Measurements from ENCODE around the gene ERCC6L.

The ERCC6L gene, protein sequence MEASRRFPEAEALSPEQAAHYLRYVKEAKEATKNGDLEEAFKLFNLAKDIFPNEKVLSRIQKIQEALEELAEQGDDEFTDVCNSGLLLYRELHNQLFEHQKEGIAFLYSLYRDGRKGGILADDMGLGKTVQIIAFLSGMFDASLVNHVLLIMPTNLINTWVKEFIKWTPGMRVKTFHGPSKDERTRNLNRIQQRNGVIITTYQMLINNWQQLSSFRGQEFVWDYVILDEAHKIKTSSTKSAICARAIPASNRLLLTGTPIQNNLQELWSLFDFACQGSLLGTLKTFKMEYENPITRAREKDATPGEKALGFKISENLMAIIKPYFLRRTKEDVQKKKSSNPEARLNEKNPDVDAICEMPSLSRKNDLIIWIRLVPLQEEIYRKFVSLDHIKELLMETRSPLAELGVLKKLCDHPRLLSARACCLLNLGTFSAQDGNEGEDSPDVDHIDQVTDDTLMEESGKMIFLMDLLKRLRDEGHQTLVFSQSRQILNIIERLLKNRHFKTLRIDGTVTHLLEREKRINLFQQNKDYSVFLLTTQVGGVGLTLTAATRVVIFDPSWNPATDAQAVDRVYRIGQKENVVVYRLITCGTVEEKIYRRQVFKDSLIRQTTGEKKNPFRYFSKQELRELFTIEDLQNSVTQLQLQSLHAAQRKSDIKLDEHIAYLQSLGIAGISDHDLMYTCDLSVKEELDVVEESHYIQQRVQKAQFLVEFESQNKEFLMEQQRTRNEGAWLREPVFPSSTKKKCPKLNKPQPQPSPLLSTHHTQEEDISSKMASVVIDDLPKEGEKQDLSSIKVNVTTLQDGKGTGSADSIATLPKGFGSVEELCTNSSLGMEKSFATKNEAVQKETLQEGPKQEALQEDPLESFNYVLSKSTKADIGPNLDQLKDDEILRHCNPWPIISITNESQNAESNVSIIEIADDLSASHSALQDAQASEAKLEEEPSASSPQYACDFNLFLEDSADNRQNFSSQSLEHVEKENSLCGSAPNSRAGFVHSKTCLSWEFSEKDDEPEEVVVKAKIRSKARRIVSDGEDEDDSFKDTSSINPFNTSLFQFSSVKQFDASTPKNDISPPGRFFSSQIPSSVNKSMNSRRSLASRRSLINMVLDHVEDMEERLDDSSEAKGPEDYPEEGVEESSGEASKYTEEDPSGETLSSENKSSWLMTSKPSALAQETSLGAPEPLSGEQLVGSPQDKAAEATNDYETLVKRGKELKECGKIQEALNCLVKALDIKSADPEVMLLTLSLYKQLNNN

DNA sequence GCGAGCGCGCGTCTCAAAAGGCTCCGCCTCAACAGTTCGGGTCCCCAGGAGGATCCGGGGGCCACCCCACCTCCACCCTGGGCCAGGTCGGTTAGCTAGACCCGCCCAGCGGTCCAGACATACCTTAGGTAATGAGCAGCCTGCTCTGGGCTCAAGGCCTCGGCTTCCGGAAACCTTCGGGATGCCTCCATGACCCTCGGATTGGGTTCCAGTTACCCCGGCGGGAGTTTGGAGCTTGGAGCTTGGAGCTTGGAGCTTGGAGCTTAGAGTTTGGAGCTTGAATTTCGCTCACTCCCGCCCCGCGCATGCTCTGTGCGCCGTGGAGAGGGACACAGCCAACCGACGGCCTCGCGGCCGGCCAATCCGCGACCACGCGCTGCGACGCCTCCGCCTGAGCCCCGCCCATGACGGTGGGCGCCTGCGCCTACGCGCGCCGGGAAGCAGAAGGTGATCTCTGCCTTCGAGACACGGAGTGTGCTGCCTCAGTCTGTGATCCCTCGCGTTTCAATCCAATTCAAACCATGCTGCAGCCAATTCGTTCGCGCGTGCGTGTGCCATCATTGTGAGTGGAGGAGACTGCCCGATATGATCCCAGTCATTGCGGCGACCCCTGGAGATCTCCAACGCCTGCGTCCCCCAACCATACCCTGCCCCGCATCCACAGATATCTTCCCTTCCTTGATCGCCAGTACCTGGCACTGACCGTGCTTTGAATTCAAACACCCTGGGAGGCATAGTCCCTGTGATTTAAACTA, at the start of gene ERCC6L:
Gene ERCC6L (minus strand): TSS at position 307 of the 755 bp plus-strand sequence. CDS start 116 bp downstream, at position 191.
- peak; percentile 82 for DNase-seq

DNA sequence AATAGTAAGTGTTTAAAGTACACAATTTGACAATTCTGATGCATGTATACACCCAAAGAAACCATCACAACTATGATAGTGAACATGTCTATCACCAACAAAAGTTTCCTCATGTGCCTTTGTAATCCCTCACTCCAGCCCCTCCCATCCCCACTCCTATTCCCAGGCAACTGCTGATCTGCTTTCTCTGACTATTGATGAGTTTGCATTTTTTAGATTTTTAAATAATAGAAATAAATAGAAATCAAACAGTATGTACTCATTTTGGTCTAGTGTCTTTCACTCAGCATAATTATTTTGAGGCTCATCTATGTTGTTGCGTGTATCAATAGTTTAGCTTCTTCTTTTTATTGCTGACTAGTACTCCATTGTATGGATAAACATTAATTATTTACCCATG, 43.5 kb upstream of the ERCC6L start:
- no peak for DNase-seq

DNA sequence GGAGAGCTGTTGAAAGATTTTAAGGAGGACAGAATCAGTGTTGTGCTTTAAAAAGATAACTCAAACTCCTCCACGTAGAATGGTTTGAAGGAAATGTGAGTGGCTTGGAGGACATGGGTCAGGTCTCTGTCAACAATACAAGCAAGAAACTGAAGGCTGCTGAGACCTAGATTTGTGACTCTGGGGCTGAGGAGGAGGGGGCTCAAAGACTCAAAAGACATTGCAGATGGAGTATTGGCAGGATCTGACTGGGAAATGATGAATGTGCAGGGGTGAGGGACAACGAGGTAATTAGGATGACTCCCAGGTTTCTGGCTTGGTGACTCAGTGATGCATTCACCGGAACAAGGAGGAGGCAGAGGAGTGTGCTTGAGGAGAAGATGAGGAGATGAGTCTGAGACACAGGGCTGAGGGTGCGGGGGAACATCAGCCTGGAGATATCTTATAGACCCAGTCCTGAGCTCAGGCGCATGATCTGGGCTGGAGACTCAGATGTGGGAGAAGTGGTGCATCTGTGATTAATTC, 41.6 kb upstream of the ERCC6L start:
- DNase-seq, result no peak

DNA sequence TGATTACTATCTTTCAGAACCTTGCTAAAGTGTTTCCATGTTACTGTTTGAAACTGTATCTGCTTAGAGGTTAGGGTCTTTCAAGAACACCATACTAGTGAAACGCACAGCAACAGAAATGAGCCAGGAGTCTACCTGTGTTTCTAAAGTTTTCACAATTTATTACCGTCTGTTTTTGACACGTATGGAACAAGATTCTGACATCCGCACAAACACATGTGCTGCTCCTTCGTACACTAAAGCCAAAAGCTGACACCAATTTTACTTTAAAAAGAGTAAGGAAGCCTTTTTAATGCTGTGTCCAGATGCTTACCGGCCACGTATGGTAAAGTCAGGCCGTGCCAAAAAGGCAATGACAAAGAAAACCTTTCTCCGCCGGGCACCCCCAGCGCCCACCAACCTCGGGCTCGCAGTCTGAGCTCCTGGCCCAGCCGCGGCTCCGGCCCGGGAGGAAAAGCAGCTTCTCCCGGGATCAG, 37.7 kb upstream of the ERCC6L start:
- no peak for DNase-seq

DNA sequence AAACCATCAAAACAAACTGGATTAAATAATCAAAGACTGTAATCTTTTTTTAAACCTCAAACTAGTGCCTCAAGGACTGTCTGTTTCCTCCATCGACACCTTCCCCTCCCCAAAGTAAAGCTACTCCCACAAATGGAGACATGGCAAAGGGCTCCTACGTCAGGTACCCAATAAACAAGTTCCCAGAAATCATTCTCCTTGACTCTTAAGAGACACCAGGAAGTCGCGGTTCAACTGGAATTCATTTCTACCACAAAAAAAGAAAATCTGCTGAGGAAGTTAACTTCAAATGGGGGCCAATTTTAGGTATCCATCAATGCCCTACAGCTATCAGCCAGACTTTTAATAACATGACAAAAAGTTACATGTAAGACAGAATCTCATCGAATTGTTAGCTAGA, 35.7 kb upstream of the ERCC6L start:
- DNase-seq, result no peak

DNA sequence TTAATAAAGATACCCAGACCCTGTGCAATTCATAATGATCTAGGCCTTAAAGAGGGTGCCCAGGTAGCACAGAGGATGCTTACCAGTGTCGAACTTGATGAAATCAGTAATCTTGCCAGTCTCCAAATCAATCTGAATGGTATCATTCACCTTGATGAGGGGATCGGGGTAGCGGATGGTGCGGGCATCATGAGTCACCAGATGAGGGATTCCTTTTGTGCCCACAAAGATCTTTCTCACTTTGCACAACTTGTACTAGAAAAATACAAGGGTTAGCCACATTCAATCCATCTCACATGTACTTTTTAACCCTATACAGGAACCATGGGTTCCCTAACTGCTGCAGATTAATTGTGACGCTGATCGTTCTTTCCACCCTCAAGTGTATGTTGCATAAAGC, 34.9 kb upstream of the ERCC6L start:
- no peak for DNase-seq

DNA sequence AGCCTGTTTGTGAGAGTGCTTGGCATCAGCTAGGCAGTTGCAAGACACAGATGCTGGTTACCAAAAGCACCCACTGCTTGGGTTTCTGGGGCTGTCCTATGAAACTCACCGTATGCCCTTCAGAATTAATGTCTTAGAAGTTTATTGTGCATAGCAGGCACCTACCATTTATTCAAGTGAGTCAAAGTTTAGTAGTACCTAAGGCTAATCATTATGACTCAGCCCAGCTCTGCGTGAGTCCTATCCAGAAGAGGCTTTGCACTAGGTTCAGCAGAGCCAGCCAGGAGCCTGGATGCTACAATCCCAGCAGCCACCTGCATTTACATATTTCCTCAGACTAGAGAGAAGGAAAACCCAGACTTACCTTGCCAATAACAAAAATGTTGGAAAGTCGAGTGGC, 34.0 kb upstream of the ERCC6L start:
- no peak for DNase-seq

DNA sequence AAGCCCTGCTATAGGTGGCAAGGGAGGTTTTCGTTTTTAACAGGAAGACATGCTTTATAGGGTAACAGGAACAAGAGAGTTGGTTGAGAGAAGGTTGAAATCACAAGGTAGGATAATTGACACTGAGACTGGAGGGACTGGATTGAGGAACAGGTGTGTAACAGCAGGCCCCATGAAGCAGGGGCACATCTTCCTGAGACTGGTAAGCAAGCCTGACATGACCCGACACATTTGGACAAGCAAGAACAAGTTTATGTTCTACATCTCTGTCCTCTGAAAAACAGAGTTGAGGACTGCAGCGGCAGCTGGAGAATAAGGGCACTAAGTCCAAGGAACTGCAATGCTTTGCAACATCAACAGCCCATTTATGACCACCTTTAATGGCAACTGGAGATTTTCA, 33.0 kb upstream of the ERCC6L start:
- no peak for DNase-seq

DNA sequence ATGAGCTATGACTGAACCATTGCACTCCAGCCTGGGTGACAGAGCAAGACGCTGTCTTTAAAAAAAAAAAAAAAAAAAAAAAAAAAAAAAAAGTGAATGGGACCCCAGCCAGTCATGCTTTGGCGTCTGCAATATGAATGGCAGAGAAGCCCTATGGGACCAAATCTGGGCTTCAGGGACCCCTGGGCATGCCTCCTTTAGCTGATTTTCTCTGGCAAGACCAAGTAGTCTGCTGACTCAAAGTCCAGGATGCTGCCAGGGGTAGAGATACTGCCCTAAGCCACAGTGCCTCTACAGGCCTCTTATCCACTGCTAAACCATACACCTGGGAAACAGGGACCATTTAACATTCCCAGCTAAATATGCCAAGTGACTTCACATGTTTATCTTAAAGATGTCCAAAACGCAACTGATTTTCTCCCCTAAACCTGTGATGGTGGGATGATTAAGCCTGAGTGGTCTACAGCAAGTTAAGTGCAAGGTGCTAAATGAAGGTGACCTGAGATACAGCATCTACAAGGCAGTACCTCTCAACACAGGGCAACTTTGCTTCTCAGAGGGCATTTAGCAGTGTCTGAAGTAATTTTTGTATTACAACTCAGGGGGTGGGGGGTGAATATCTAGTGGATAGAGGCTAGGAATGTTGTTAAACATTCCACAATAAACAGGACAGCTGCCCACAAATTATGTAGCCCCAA, 32.4 kb upstream of the ERCC6L start:
- DNase-seq, result no peak

DNA sequence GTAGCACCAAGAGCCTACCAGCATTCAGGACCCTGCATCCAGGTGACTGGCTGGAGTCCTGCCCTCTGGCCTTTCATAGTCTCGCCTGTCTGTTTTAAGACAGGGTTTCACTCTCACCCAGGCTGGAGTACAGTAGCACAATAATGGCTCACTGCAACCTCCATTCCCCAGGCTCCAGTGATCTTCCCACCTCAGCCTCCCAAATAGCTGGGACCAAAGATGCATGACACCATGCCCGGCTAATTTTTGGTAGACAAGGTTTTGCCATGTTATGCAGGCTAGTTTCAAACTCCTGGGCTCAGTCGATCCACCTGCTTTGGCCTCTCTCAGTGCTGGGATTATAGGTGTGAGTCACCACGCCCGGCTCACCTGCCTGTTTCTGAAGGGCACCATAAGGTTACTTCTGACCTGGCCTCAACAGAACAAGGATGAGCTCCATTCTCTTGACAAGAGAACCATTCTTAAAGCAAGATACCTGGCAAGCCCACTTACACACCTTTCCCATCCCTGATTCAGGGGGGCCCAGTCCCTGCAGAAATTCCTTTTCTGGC, 31.6 kb upstream of the ERCC6L start:
- DNase-seq, result no peak

DNA sequence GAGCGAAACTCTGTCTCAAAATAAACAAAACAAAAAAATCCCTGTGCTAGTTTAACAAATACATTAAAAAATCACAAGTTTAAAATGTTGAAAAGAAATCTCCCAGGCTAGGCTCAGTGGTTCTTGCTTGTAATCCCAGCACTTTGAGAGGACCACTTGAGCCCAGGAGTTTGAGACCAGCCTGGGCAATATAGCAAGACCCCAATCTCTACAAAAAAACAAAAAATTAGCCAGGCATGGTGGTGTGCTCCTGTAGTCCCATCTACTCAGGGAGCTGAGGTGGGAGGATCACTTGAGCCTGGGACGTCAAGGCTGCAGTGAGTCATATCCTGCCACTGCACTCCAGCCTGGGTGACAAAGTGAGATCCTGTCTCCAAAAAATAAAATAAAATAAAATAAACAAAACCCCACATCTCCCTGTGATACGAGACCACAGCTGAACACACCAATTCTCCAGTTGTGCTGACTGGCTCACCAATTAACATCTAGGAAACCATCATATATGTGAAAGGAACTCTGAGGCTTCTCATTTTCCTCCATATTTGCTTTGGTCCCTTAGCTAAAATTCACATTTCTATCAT, 30.9 kb upstream of the ERCC6L start:
- no peak for DNase-seq

DNA sequence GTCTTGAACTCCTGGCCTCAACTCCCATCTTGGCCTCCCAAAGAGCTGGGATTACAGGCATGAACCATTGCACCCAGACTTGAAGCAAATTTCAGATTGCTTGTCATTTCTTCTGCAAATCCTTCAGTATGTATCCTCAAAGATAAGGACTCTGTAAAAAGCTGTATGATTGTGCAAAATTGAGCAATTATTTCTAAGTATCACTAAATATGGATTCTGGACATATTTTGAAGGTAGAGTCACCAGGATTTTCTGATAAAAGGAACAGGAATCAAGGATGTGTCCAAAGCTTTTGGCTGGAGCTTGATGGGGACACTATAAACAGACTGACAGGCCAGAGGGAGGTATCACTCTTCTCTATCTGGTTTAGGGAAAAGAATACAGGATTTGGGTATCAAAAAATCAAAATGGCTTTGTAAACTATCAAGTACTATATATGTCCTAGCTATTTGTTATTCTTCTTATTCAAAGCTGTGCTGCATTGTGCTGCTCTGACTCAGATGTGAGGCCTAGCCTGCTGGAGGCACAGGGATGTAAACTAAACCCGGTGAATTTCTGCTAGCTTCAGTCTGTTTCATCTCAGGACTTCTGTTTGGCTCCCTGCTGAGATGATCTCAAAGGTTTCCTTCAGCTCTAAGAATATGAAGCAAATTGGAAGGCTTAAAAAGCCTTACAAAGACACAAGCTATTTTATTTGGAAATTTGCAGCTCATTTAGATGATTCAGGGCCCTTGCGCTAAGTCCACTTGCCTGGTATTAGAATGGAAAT, 30.0 kb upstream of the ERCC6L start:
- no peak for DNase-seq

DNA sequence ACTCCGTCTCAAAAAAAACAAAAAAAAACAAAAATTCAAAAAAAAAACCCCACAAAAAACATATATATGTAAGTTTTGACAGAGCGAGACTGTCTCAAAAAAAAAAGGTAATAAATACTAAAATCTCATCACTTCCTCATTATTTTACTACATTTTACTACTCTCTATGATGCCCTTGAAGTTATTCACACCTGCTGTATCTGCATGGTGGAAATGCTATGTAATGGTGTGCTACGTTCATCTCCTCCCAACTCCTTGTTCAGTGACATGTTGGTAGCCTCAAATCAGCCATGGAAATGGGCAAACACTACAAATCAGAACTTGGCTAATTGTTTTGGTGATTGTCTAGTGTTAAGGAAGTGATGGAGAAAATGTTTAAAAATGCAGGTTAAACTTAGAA, 26.4 kb upstream of the ERCC6L start:
- no peak for DNase-seq

DNA sequence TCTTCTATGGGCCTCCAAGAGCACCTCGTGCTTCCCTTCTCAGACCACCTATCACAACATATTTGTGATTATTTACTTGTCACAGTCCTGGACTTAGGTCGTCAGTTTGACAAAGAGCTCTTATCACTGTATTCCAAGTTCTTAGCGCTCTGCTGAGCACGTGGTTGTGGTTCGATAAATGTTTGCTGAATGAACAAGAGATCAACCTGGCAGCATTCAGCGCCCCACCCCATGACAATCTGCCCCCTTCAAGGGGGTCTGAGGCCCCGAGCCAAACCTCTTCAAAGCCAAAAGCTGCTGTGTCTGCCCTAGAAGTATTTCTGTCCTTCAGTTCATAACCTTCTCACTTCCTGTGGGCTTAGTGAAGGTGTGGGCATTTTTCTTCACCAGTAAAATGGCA, 23.2 kb upstream of the ERCC6L start:
- DNase-seq, result no peak

DNA sequence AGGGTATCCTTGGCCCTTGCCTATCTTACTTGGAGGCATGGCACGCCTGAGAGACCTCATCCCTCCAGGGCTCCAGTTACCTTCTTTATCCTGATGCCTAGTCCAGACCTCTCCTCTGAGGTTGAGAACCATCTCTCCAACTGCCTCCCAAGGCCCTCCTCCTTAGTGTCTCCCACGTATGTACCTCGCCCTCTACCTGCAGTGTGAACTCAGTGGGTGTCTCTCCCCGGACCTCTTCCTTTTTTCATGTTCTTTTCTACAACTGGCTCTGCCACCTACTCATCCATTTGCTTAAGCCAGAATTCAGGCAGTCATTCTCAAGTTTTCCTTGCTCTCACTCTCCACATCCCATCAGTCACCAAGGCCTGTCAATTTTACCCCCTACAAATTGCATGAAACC, 21.6 kb upstream of the ERCC6L start:
- DNase-seq, result no peak

DNA sequence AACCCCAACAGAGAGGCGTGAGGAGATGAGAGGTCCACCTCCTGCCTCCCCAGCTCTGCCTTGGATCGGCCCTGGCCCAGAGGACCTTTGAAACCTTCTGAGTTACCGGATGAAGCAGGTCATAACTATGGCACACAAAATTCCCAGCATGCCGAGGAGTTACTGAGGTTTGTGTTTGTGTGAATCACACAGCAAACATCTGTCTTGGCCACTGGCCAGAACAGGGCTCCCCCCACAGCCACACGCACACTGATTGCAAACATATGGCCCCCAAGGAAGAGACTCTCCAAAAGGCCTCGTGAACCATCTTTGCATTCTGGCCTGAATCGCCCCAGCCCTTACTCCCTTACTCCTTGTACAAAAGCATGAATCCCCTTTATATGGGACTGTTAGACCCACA, 19.3 kb upstream of the ERCC6L start:
- DNase-seq, result no peak

DNA sequence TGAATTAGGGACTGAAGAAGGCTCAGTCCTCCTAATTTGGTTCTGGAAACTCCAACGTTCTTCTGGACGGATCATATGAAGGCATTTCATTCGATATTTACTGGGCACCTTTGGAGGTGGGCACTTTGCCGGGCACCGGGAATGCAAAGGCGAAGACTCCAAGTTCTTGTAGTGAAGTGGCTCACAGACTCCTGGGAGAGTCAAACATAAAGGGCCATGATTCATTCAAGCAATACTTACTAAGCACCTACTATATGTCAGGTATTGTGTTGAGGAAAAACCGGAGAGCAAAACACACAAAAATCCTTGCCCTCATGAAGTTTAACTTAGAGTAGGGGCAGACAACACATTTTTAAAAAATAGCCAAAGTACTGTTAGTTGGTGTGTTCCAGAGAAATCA, 17.0 kb upstream of the ERCC6L start:
- no peak for DNase-seq

DNA sequence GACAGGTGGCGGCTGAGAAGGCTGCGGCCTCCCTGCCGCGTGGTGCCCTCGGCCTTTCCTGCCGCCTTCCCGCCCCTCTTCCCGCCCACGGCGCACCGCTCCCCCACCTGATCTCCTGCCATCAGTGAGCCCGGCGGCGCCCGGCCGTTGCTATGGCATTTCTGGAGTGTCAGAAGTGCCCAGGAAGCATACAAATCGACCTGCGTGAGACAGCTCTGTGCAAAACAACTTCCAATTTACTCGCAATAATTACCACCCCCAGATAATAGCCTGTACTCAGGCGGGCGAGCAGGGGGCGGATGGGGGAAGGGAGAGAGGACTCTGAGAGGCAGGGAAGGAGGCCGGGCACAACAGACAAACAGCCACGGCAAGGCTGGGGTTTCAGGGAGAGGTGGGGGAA, 16.6 kb upstream of the ERCC6L start:
- no peak for DNase-seq

DNA sequence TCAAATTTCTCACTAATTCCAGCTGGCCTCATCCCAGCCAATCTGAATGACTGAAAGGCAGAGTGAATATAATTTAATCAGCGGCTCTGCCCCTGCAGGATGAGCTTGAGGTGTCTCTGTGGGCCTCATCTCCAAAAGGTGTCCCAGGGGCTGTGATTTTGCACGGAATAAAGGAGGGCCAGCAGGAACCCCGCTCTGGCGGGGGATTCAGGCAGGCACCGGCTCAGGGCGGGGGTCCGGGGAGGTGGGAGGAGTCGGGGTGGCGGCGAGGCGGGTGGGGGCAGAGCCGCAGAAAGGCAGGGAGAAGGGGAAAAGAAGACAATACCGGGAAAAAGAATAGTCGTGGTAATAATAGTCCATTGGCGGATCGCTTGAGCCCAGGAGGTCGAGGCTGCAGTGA, 16.0 kb upstream of the ERCC6L start:
- no peak for DNase-seq

DNA sequence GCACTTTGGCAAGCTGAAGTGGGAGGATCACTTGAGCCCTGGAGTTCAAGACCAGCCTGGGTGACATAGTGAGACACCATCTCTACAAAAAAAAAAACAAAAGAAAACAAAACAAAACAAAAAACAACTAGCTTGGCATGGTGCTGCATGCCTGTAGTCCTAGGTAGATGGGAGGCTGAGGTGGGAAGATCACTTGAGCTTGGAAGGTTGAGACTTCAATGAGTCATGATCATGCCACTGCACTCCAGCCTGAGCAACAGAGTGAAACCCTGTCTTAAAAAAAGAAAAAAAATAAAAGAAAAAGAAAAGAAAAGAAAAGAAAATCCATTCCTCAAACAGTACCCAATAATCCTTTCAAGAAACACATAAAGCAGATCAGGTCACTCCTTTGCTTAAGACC, 14.9 kb upstream of the ERCC6L start:
- DNase-seq, result no peak

Data from activated CD4-positive, CD25-positive, alpha-beta regulatory T cell treated with anti-CD3 and anti-CD28 coated beads, Interleukin-2, amount 50 U/mL, for 72 hours (primary cell).